ENCODE results near the gene TFB1M.

Gene TFB1M

DNA sequence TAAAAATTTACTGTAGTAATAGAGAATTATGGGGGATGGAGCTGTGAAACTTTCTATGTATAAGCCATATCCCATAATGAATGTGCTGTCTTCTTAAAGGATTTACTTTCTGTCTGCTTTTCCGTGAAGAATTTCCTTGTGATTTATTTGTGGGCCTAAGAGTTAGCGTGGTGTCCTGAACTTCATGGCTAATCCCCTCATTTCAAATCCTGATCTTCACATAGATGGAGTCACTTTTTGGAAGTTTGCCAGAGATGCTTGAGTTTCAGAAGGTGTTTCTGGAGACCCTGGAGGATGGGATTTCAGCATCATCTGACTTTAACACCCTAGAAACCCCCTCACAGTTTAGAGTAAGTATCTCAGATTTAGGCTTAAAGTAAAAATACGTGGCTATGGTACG is 69.8 kb downstream of the TFB1M start:
- no peak for DNase-seq (ENCODE audit: low read depth)
- no peak overlapping the region for H3K4me3 ChIP-seq (ENCODE audit: low read depth, low read length)
- TF ChIP-seq, protein P1, sequence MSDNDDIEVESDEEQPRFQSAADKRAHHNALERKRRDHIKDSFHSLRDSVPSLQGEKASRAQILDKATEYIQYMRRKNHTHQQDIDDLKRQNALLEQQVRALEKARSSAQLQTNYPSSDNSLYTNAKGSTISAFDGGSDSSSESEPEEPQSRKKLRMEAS (IDR thresholded peaks at IDR 0.05; ENCODE audit: low read depth, low read length), result no peak
- TF ChIP-seq MYC (IDR thresholded peaks at IDR 0.05; ENCODE audit: low read depth, low read length), result no peak
- TF ChIP-seq, protein P2, sequence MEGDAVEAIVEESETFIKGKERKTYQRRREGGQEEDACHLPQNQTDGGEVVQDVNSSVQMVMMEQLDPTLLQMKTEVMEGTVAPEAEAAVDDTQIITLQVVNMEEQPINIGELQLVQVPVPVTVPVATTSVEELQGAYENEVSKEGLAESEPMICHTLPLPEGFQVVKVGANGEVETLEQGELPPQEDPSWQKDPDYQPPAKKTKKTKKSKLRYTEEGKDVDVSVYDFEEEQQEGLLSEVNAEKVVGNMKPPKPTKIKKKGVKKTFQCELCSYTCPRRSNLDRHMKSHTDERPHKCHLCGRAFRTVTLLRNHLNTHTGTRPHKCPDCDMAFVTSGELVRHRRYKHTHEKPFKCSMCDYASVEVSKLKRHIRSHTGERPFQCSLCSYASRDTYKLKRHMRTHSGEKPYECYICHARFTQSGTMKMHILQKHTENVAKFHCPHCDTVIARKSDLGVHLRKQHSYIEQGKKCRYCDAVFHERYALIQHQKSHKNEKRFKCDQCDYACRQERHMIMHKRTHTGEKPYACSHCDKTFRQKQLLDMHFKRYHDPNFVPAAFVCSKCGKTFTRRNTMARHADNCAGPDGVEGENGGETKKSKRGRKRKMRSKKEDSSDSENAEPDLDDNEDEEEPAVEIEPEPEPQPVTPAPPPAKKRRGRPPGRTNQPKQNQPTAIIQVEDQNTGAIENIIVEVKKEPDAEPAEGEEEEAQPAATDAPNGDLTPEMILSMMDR (IDR thresholded peaks at IDR 0.05; ENCODE audit: low read depth, low read length), result no peak
- TF ChIP-seq POLR2A (IDR thresholded peaks at IDR 0.05; ENCODE audit: extremely low read depth, insufficient read length), result no peak

DNA sequence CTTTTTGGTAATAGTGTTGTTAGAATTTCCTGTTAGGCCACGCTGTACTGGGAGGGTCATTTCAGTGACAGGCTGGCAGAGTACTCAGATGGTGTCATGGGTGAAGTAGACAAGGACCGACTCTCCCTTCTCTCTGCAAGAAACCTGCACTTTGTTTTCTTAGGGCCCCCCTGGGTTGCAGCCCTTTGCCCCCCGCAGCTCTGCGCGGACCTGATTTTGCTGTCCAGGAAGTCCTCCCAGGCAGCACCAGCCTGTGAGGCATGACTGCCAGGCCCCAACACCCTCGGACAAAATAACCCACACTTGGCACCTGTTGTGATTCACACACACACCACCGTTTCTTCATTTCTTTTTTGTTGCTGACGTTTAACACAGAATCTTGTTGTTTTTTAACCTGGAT is 72.3 kb downstream of the TFB1M start:
- TF ChIP-seq, protein P2 (IDR thresholded peaks at IDR 0.05; ENCODE audit: low read depth, low read length), result no peak
- no peak for TF ChIP-seq MYC (IDR thresholded peaks at IDR 0.05; ENCODE audit: low read depth, low read length)
- TF ChIP-seq POLR2A (IDR thresholded peaks at IDR 0.05; ENCODE audit: extremely low read depth, insufficient read length), result no peak
- TF ChIP-seq, protein P1 (IDR thresholded peaks at IDR 0.05; ENCODE audit: low read depth, low read length), result no peak
- H3K4me3 ChIP-seq (ENCODE audit: low read depth, low read length), result no peak overlapping the region
- no peak for DNase-seq (ENCODE audit: low read depth)

DNA sequence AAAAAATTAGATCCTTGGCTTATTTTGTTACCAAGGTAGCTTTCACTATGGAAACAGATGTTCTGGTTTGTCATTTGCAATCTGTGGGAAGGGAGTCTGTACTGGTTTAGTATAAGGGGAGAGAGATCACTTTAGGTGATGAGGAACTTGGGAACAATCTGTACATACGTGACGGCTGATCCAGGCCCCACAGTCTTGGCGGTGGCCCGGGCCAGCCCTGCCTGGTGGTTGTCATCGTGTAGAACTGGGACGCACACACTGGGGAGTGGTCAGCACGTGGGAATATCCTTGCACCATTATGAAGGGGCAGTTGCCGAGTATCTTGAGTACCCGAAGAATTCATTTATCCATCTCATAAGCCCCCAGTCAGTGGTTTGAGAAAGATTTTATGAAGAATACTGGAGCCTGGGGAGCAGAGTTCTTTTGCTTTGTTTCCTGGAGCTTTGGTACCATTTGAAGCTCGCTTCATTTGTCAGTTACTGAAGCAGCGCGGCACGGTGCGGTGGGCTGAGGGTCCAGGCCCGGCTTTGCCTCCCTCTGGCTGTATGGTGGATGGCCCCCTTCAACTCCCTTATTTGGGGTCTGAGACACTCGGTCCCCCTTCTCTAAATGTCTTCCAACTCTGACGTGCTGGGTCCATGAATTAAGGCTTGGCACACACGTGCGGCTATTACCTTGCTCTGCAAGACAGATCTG is 73.2 kb downstream of the TFB1M start:
- no peak for DNase-seq (ENCODE audit: low read depth)
- no peak overlapping the region for H3K4me3 ChIP-seq (ENCODE audit: low read depth, low read length)
- TF ChIP-seq, protein P2 (IDR thresholded peaks at IDR 0.05; ENCODE audit: low read depth, low read length), result no peak
- TF ChIP-seq POLR2A (IDR thresholded peaks at IDR 0.05; ENCODE audit: extremely low read depth, insufficient read length) (no peak), MYC (IDR thresholded peaks at IDR 0.05; ENCODE audit: low read depth, low read length) (no peak)
- TF ChIP-seq, protein P1 (IDR thresholded peaks at IDR 0.05; ENCODE audit: low read depth, low read length), result no peak

DNA sequence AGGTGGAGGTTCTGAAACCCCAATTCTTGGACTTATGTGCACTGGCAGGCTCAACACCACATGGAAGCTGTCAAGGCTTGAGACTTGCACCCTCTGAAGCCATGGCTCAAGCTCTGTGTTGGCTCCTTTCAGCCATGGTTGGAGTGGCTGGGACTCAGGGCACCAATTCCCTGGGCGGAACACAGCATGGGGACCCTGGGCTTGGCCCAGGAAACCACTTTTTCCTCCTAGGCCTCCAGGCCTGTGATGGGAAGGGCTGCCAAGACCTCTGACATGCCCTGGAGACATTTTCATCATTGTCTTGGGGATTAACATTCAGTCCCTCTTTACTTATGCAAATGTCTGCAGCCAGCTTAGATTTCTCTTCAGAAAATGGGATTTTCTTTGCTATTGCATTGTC is 76.7 kb downstream of the TFB1M start:
- DNase-seq (ENCODE audit: low read depth), result no peak
- TF ChIP-seq, protein P2 (IDR thresholded peaks at IDR 0.05; ENCODE audit: low read depth, low read length), result no peak
- TF ChIP-seq, protein P1 (IDR thresholded peaks at IDR 0.05; ENCODE audit: low read depth, low read length), result no peak
- TF ChIP-seq POLR2A (IDR thresholded peaks at IDR 0.05; ENCODE audit: extremely low read depth, insufficient read length) (no peak), MYC (IDR thresholded peaks at IDR 0.05; ENCODE audit: low read depth, low read length) (no peak)
- no peak overlapping the region for H3K4me3 ChIP-seq (ENCODE audit: low read depth, low read length)

DNA sequence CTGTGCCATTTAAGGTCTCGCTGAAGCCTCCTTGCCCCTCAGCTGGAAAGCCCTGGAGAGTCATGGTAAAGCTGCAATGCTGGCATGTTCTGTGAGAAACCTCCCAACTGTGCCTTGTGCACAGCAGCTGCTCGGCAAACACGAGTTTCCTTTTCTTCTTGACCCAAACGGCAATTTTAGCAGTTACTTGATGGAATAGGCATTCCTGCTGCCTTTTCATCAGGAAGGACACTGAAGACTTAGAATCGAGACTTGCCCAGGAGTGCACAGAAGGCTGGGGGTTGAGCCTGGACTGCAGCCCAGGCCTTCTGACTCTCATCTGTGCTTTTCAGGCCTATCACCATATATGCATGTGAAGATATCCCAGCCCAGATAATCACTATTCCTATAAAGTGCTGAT is 79.2 kb downstream of the TFB1M start:
- no peak for DNase-seq (ENCODE audit: low read depth)
- TF ChIP-seq, protein P1 (IDR thresholded peaks at IDR 0.05; ENCODE audit: low read depth, low read length), result no peak
- TF ChIP-seq MYC (IDR thresholded peaks at IDR 0.05; ENCODE audit: low read depth, low read length) (no peak), POLR2A (IDR thresholded peaks at IDR 0.05; ENCODE audit: extremely low read depth, insufficient read length) (no peak)
- TF ChIP-seq, protein P2 (IDR thresholded peaks at IDR 0.05; ENCODE audit: low read depth, low read length), result no peak
- H3K4me3 ChIP-seq (ENCODE audit: low read depth, low read length), result no peak overlapping the region
